GM12878 (cell line): ENCODE measurements around the gene DNAH2. TPM values are rescaled to one million over a fixed set of nuclear protein-coding genes. Genes with fewer than 3 reads are reported as not detected.

Experiments
- ATAC-seq: fragments of 200-7000 bp; cut with Tn5 transposase; 3 replicates; pipeline ENCODE4 v1.9.1; 2020; ENCODE audit warnings: mild to moderate bottlenecking, moderate library complexity
- BruUV-seq: library from RNA; stranded (reverse); fragments of 400-500 nt; replicated peaks from 2 replicates; lab custom pipeline; 2021; lab: Mats Ljungman, UMichigan
- CTCF ChIA-PET: fragments of 300-600 bp; sonication (Branson Sonifier 250); formaldehyde crosslinking; extraction: SDS; loops from one replicate; lab custom pipeline; 2021; ENCODE audit warnings: inconsistent platforms; lab: Yijun Ruan, JAX
- POLR2A ChIA-PET: fragments of 350-600 bp; formaldehyde crosslinking; extraction: SDS; loops from one replicate; lab custom pipeline; 2021; ENCODE audit warnings: inconsistent platforms; lab: Charles Lee
- RAD21 ChIA-PET: fragments of 300-600 bp; sonication (Branson Sonifier 250); formaldehyde crosslinking; loops from one replicate; lab custom pipeline; 2023; ENCODE audit warnings: antibody characterized with exemption; ENCODE audit not compliant: unreplicated experiment; lab: Charles Lee
- SMC1A ChIA-PET: fragments of 300-600 bp; sonication (Branson Sonifier 250); formaldehyde crosslinking; loops from one replicate; lab custom pipeline; 2023; ENCODE audit not compliant: unreplicated experiment, uncharacterized antibody; lab: Charles Lee
- DNase-seq: peaks from one replicate; pipeline ENCODE4 v3.0.0-alpha.2; 2011; ENCODE audit warnings: low read depth, low spot score
- FAIRE-seq: peaks from 3 replicates; lab custom pipeline; 2011; peaks lifted over from hg19 to GRCh38; lab: Jason Lieb, UNC
- H2AFZ ChIP-seq: 2 replicates; pipeline ENCODE4 v1.6.0; 2011; ENCODE audit warnings: low read depth, low read length, control low read depth; ENCODE audit not compliant: control insufficient read depth
- H3K27ac ChIP-seq: 2 replicates; pipeline ENCODE4 v1.5.1; 2011; ENCODE audit warnings: control low read depth; ENCODE audit not compliant: control insufficient read depth, insufficient read depth
- H3K27me3 ChIP-seq, 2 experiments: replicated peaks in 1 of 2; 2 replicates each; pipeline versions ENCODE4 v1.6.0 to v1.6.1; 2011; ENCODE audit warnings: low read length in 1 of 2; ENCODE audit not compliant: control insufficient read depth in 2 of 2, insufficient read depth in 2 of 2
- H3K36me3 ChIP-seq, 2 experiments: 2 replicates each; pipeline ENCODE4 v1.5.1; 2011; ENCODE audit warnings: low read length in 1 of 2; ENCODE audit not compliant: control insufficient read depth in 2 of 2, insufficient read depth in 2 of 2
- H3K4me1 ChIP-seq: 2 replicates; pipeline ENCODE4 v1.6.1; 2011; ENCODE audit warnings: mild to moderate bottlenecking, low read length, moderate library complexity, mixed read lengths; ENCODE audit not compliant: control insufficient read depth, insufficient read depth
- H3K4me2 ChIP-seq: 2 replicates; pipeline ENCODE4 v1.6.0; 2011; ENCODE audit warnings: control low read depth; ENCODE audit not compliant: control insufficient read depth, insufficient read depth
- H3K4me3 ChIP-seq: fragments of 200-600 bp; sonication (generic); 2 replicates; pipeline ENCODE4 v1.5.1; 2016
- H3K79me2 ChIP-seq: 2 replicates; pipeline ENCODE4 v1.6.0; 2011; ENCODE audit warnings: low read length; ENCODE audit not compliant: control insufficient read depth, insufficient read depth
- H3K9ac ChIP-seq: 2 replicates; pipeline ENCODE4 v1.8.0; 2011; ENCODE audit warnings: low read length, control low read depth, mixed read lengths; ENCODE audit not compliant: control insufficient read depth, insufficient read depth
- H3K9me3 ChIP-seq: replicated peaks from 3 replicates; pipeline ENCODE4 v1.5.1; 2011; ENCODE audit warnings: mild to moderate bottlenecking, low read length; ENCODE audit not compliant: control insufficient read depth, insufficient read depth
- H4K20me1 ChIP-seq: 2 replicates; pipeline ENCODE4 v1.6.0; 2011; ENCODE audit not compliant: control insufficient read depth, insufficient read depth
- ATF7 ChIP-seq: fragments of 450-650 bp; IDR thresholded peaks from 2 replicates; pipeline ENCODE4 v1.6.1; 2016; ENCODE audit warnings: low read depth, mild to moderate bottlenecking
- CBFB ChIP-seq: IDR thresholded peaks from 2 replicates; pipeline ENCODE4 v1.6.1; 2016; ENCODE audit warnings: antibody characterized with exemption, low read depth
- E2F4 ChIP-seq: IDR thresholded peaks from 2 replicates; pipeline ENCODE4 v1.6.1; 2012; ENCODE audit warnings: low read depth, low read length, improper control_type of control experiment
- NFYB ChIP-seq: IDR thresholded peaks from 2 replicates; pipeline ENCODE4 v1.6.1; 2011; ENCODE audit warnings: low read depth, mild to moderate bottlenecking, low read length, improper control_type of control experiment, moderate library complexity; ENCODE audit not compliant: insufficient read depth
- TCF12 ChIP-seq: IDR thresholded peaks from 2 replicates; pipeline ENCODE4 v1.6.1; 2011; ENCODE audit warnings: low read depth, mild to moderate bottlenecking, low read length
- WGBS: methylation state at CpG from one replicate; pipeline ENCODE4 v1.1.6; 2016; ENCODE audit warnings: low lambda C conversion rate; ENCODE audit not compliant: insufficient replicate concordance, insufficient coverage; ENCODE audit errors: missing lambda C conversion rate; 5-methylcytosine and 5-hydroxymethylcytosine counted together
- in situ Hi-C: fragments of 300-500 bp; cut with MboI; formaldehyde crosslinking; loops from 9 replicates; pipeline ENCODE4 v1.14.3; 2018; ENCODE audit warnings: mixed read lengths
- intact Hi-C: fragments of 100-400 bp; cut with micrococcal nuclease; formaldehyde crosslinking; loops from one replicate; pipeline ENCODE4 v1.14.2; 2022; ENCODE audit not compliant: unreplicated experiment
- polyA plus RNA-seq, 11 experiments: library from polyadenylated mRNA; depleted of rRNA in 4 of 11; unstranded in 6 of 11; stranded (reverse) in 5 of 11; fragments of >200 nt; fragmentation: Nextera tagmentation in 4 of 11; fragmentation: Illumina TruSeq in 1 of 11; extraction: Ambion mirVana in 4 of 11; extraction: Trizol in 1 of 11; gene quantifications; 1 replicate in 1 of 11; 2 replicates in 10 of 11; pipeline versions ENCODE4 v1.2.1 to v1.2.3, GENCODE V29; 2011 to 2016; ENCODE audit warnings: inconsistent platforms in 2 of 11, missing spikeins in 2 of 11, low read depth in 1 of 11
- total RNA-seq, 4 experiments: library from RNA; depleted of rRNA in 3 of 4; stranded (reverse); fragments of >200 nt in 3 of 4; fragmentation: Illumina TruSeq in 1 of 4; extraction: Trizol in 1 of 4; gene quantifications; 2 replicates each; pipeline versions ENCODE4 v1.2.1 to v1.2.3, GENCODE V29; 2013 to 2021
- TF ChIP-seq, protein P1 (sequence below): IDR thresholded peaks from 2 replicates; pipeline ENCODE4 v1.6.1; 2011; ENCODE audit warnings: low read depth, low read length, improper control_type of control experiment, borderline replicate concordance
- TF ChIP-seq, protein P2 (sequence below): IDR thresholded peaks from 2 replicates; pipeline ENCODE4 v1.6.1; 2012; ENCODE audit warnings: low read length, inconsistent platforms

Gene DNAH2
- total and polyA plus RNA-seq, 10 of the 15 experiments (the other 5 are each of a cell fraction or from before 2014, with no cell fraction given): not detected

- Histone ChIP-seq H2AFZ (no peak overlapping the region), H3K9me3 (no peaks in the 10 kb centered on the region), H3K4me2 (no peak overlapping the region), H3K79me2 (no peaks in the 10 kb centered on the region), H3K4me1 (no peaks in the 10 kb centered on the region), H3K27me3 (peaks cover 0 to 2% of the 10 kb centered on the region in 2 experiments; a peak in 2 of 4 replicates), H3K4me3 (no peak overlapping the region), H4K20me1 (no peaks in the 10 kb centered on the region), H3K27ac (no peak overlapping the region), H3K36me3 (no peaks in the 10 kb centered on the region), H3K9ac (no peak overlapping the region)
- in situ Hi-C loops (no loop called here), intact Hi-C loops (no loop called here)
- ChIA-PET SMC1A (interaction anchor here (0.9 kb wide), 1 partner anchor 26 kb away, joined by 3 read pairs; no protein-coding TSS in a partner anchor), CTCF (interaction anchor here (1.0 to 1.6 kb wide), 2 partner anchors 74 to 172 kb away, joined by 5 to 6 read pairs; no protein-coding TSS in a partner anchor), POLR2A (no interaction called here), RAD21 (interaction anchor here (1.9 kb wide), 1 partner anchor 15 kb away, joined by 5 read pairs; the partner anchor contains the start of gene KDM6B)
- WGBS: 21% methylated on average over 10 of the region's 10 CpGs
- FAIRE-seq (no peak), DNase-seq (no peak), ATAC-seq (no peak)
- BruUV-seq: no TSS peak
- TF ChIP-seq, protein P1, sequence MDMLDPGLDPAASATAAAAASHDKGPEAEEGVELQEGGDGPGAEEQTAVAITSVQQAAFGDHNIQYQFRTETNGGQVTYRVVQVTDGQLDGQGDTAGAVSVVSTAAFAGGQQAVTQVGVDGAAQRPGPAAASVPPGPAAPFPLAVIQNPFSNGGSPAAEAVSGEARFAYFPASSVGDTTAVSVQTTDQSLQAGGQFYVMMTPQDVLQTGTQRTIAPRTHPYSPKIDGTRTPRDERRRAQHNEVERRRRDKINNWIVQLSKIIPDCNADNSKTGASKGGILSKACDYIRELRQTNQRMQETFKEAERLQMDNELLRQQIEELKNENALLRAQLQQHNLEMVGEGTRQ: no peak
- no peak for TF ChIP-seq ATF7
- no peak for TF ChIP-seq TCF12
- TF ChIP-seq, protein P2, sequence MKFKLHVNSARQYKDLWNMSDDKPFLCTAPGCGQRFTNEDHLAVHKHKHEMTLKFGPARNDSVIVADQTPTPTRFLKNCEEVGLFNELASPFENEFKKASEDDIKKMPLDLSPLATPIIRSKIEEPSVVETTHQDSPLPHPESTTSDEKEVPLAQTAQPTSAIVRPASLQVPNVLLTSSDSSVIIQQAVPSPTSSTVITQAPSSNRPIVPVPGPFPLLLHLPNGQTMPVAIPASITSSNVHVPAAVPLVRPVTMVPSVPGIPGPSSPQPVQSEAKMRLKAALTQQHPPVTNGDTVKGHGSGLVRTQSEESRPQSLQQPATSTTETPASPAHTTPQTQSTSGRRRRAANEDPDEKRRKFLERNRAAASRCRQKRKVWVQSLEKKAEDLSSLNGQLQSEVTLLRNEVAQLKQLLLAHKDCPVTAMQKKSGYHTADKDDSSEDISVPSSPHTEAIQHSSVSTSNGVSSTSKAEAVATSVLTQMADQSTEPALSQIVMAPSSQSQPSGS: no peak
- TF ChIP-seq NFYB: no peak
- TF ChIP-seq CBFB: no peak
- no peak for TF ChIP-seq E2F4
Observed at GRCh38 chr17:7818026-7818425, 100.5 kb downstream of the DNAH2 start.
